NCI-H146 (cell line): ENCODE measurements around the gene RADIL.
"Not testable (repeated sequence)": the region's sequence is repeated elsewhere in the genome, so short reads cannot be mapped to it uniquely, and the experiment has no call there.

ENCODE experiments used
- DNase-seq: peaks from one replicate; lab custom pipeline; 2025; lab: John Stamatoyannopoulos, UW

RADIL gene

DNA sequence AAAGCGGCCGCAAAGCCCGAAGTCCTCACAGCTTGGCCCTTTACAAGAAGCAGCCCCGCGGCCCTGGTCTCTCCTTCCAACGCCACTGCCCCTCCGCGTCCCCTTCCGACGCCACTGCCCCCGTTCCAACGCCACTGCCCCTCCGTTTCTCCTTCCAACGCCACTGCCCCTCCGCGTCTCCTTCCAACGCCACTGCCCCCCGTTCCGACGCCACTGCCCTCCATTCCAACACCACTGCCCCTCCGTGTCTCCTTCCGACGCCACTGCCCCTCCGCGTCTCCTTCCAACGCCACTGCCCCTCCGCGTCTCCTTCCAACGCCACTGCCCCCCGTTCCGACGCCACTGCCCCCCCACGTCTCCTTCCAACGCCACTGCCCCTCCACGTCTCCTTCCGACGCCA, 75.0 kb downstream of the RADIL start:
- no peak for DNase-seq

DNA sequence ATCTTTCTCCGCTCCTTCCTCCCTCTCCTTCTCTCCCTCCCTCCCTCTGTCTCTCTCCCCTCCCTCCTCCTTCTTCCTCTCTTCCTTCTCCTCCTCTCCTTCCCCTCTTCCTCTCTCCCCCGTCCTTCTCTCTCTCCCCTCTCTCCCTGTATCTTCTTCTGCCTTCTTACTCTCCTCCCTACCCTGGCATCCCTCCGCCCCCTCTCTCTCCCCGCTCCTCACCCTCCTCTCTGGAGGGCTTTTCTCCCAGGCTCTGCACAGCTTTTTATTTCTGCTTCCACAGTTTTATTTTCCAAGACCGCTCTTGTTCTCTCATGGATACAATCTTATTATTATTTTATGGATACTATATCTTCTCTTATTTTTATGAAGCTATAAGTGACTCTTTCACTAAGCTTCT, 75.5 kb downstream of the RADIL start:
- DNase-seq, result no peak

DNA sequence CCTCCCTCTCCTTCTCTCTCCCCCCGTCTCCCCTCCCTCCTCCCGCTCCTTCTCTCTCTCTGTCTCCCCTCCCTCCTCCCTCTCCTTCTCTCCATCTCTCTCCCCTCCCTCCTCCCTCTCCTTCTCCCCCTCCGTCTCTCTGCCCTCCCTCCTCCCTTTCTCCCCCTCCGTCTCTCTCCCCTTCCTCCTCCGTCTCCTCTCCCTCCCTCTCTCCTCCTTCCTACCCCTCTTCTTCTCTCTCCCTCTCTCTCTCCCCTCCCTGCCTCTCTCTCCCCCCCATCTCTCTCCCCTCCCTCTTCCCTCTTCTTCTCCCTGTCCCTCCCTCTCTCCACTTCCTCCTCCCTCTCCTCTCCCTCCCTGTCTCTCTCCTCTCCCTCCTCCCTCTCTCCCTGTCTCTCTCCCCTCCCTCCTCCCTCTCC, 75.9 kb downstream of the RADIL start:
- DNase-seq, result no peak

DNA sequence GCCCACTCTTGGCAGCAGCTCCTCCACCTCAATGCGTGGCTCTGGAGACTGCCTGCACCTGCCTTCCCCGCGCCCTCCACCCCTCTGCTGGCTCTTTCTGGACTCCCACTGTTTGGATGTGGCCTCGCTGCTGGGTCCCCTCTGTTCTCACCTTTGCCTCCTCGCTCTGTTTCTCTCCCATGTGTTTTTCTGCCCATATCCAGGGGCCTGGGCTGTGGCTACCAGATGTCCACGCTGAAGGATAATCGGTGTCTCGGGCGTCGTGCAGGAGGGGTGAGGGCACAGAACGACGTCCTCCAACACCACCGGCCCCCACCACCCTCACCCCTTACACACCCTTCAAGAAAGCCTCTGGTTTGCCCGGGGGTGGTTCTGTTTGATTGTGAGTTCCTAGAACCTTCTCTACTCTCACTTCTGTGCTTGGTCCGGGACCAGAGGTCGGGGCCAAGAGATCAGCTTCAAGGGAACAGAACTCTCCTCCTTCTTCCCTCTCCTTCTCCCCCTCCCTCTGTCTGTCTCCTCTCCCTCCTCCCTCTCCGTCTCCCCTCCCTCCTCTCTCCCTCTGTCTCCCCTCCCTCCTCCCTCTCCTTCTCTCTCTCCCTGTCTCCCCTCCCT, 76.4 kb downstream of the RADIL start:
- no peak for DNase-seq

DNA sequence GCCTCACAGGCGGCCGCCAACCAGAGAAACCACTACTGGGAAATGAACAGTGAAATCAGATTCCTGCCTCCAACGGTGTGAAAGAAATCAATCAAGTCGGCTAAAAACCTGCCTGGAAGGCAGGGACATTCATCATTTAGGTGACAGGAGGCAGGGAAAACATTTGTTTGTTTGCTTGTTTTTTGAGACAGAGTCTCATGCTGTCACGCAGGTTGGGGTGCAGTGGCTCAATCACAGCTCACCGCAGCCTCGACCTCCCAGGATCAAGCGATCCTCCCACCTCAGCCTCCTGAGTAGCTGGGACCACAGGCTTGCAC, 77.6 kb downstream of the RADIL start:
- DNase-seq, result no peak

DNA sequence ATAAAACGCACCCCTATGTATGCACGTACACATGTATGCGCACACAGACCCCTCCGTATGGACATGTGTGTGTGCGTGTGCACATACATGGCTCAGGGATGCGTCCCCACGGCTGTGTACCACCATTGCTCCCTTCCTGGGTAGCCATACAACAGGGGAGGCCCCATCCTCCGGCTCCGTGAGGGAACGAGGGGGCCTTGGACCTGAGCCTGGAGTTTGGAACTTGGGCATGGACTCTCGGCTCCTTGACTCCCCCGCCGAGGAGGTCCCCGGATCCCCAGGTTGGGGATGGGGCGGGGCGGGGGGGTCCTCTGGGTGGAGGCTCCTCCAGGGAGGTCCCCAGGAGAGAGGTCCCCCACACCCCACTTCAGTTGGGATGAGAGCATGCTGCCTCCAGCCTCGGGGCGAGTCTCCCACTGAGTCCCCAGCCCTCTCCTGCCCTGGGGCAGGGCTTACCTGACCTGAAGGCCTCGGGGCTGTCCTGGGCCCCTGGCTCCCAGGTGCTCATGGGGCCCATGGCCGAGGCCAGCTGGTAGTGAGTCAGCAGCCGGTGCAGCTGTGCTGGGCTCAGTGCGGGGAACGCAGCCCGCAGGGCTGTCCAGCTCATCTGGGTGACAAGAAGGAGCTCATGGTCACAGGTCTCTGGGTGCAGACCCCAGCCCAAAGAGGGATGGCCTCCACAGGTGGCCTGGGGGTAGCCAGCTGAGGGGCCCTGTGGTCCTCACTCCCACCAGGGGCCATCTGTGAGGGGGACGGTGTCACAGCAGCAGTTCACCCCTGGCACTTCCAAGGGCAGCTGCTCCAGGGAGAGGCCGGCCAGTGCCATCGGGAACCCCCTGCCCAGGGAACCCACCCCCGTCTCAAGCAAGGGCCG, 78.2 kb downstream of the RADIL start:
- no peak for DNase-seq

DNA sequence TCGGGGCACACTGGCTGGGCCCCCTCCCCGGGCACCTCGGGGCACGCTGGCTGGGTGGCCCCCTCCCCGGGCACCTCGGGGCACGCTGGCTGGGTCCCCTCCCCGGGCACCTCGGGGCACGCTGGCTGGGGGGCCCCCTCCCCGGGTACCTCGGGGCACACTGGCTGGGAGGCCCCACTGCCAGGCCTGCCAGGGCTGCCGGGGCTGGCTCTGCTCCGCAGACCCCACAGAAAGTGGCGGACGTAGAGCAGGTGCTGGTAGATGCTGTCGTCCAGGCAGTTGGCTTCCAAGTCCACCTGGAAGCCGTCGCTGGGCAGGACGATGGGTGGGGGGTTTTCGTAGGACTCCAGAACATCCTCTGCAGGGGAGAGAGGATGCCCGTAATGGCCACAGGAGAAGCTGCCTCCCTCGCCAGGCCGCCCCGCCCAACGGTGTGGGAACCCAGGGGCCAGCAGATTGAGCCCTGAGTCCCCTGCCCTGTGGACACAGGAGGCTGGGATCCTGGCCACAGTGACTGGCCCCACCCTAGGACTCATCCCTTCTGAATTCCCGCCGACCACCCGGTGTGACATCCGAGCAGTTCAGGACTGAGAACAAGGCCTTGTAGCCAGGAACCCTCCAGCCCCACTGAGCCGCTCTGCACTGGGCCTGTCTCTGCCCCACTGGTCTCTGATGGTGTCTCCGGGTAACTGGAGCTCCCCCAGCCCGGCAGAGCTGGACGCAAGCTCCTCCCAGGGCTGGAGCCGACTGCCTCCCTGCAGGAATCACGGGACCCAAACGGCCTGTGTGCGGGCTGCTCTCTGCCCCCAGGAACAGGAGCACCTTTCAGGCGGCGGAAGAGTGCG, 79.9 kb downstream of the RADIL start:
- no peak for DNase-seq

DNA sequence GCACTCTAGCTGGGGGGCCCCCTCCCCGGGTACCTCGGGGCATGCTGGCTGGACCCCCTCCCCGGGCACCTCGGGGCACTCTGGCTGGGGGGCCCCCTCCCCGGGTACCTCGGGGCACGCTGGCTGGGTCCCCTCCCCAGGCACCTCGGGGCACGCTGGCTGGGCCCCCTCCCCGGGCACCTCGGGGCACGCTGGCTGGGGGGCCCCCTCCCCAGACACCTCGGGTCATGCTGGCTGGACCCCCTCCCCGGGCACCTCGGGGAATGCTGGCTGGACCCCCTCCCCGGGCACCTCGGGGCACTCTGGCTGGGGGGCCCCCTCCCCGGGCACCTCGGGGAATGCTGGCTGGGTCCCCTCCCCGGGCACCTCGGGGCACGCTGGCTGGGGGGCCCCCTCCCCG, 80.9 kb downstream of the RADIL start:
- not testable (repeated sequence) for DNase-seq

DNA sequence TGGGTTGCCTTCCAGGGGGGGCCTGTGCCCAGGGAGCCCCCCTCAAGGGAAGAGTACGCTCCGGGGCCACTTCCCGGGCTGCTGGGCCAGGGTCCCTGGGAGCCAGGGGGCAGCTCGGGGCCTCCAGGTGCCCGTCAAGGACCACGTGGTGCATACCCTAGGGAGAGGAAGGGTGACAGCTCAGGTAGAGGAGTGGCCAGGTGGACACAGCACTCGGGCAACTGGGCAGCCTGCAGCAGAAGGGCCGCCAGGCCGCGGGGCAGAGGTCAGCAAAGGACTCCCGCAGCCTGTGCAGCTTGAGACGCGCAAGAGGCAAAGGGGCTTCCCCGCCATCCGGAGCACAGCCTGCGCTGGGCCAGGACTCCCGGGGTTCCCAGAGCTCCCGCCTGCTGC, 81.7 kb downstream of the RADIL start:
- DNase-seq, result no peak

DNA sequence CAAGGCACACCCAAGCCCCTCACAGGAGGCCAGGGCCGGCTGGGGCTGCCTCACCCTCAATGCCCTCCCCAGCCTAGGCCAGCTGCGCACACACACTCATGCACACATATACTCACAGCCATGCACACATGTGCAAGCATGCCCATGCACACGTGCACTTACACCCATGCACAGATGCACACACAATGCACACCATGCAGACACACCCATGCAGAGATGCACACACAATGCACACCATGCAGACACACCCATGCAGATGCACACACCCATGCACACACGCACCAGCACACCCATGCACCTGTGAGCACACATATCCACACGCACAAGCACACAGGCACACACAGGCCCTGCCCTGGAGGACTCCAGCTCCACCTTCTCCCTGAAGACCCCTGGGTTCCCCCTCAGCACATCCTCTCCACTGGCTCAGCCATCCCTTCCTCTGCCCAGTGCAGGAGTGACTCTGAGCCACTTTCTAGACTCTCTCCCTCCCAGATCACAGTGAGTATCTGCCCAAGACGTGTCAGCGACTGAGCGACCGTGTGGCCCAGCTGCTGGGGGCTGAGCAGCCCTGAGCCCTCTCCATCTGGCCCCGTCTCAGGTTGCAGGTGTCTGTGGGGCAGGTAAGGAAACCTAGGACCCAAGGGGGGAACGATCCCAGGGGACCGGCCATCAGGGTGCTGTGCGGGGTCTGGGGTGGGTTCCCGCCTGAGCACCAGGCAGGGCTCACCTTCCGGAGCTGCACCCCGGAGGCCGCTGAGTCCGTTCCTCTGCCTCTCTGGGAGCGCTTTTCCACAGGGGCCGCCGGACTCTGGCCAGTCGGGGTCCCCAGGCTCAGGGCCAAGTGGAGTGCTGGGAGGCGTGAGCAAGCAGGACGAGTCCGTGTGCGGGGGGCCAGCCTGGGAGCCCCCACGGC, 82.3 kb downstream of the RADIL start:
- DNase-seq, result no peak

DNA sequence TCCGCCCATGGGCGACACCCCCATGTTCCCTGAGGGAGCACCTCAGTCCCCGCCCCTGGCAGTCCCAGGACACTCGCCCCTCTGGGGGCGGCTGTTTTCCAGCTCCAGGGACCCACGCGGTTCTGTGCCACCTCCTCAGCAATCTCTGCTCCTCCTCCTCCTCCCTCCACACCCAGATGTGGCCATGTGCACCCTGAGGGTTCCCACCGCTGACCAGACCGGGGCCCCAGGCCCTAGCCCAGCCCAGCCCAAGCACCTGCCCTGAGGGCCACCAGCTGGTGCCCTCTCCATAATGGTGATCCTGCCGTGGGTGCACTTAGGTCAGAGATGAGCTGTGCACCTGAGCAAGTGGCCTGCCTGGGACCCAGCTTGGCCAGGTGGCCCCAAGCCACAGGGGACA, 83.0 kb downstream of the RADIL start:
- no peak for DNase-seq

DNA sequence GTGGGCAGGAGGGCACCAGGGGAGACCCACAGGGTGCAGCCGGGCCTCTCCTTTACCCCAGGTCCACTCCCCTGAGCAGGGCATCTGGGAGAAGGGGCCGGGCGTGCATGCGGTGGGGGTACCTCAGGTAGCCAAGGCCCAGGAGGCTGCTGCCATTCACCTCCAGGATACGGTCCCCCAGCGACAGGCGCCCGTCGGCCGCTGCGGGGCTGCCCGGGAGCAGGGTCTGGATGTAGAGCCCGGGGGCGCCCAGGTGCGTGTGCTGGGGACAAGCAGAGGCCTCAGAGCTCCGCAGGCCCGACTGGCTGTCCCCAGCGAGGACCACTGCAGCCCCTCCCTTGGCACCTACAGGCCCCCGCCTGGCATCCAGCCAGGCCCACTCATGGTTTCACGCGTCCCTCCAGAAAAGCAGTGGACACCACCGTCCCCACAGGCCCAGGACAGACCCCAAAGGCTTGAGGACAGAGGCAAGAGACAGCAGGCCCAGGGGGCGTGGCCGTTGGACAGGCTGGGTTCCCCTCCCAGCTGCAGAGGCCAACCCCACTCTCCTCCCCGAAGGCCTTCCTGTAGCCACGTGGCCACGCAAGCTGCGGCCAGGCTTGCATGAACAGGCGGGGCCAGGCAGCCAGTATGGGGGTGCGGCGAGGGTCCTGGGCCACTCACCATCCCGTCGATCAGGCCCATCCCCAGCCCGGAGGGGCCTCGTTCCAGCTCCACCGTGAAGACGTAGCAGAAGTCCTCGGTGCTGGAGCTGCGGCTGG, 83.8 kb downstream of the RADIL start:
- DNase-seq, result no peak

DNA sequence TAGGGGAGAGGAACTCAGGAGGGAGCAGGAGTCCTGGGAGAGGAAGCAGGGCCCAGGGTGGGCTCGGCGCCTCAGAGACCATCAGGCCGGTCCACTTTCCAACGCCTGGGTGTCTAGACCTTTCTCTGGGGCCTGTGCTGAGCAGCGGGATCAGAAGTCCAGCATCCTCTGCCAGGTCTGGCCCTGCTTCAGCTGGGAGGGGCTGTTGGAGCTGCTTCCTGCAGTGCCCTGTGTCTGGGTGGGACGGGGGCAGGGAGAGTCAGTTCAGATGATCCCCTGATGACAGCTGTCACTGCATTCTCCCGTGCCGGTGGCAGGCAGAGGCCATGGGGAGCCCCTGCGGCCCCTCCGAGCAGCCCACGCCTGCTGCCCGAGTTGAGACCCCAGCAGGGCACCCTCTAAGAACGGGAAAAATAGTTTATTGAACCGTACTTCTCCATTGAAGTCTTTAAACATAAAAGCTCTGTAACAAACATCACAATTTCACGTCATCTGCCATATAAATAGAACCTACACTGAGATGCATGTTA, 84.7 kb downstream of the RADIL start:
- DNase-seq, result no peak

DNA sequence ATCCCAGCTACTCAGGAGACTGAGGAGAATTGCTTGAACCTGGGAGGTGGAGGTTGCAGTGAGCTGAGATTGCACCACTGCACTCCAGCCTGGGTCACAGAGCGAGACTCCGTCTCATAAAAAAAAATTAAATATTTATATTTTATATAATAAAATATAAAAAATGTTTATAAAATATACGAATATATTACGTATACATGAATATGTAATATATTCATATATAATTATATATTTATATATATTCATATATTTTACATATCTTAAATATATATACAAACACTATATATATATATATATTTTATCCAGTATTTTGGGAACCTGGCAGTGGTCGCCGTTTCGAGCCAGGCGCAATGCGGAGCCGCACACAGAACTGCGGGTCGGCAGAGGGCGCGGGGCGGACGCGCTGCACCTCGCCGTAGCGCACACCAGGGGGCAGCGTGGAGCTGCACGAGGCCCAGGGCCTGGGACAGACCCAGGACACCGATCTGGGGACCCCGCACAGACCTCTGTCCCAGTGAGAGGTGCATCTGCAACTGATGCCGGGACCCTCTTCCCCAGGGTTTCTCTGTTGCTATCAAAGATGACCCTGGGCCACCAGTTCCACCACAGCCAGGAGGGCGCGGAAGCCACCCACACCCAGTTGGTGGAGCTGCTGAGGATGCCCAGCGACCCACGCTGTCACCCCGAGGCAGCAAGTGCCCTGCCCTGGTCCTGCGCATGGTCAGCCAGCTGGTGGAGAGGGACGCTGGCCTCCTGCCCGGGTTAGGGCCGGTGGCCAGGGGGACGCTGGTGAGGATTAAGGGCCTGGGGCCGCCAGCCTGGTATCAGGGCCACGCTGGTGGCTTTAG, 85.4 kb downstream of the RADIL start:
- no peak for DNase-seq

DNA sequence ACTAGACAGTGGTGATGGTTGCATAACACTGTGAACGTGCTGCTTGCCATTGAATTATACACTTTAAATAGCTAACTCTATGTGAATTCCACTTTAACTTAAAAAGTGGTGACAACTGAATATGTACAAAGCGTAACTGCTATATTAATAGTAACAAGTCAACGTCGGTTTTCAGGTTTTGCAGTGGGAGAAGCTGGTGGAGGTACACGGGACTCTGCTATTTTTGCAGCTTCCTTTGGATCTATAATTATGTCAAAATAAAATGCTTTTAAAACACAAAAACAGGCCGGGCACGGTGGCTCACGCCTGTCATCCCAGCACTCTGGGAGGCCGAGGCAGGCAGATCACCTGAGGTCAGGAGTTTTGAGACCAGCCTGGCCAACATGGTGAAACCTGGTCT, 87.1 kb downstream of the RADIL start:
- no peak for DNase-seq

DNA sequence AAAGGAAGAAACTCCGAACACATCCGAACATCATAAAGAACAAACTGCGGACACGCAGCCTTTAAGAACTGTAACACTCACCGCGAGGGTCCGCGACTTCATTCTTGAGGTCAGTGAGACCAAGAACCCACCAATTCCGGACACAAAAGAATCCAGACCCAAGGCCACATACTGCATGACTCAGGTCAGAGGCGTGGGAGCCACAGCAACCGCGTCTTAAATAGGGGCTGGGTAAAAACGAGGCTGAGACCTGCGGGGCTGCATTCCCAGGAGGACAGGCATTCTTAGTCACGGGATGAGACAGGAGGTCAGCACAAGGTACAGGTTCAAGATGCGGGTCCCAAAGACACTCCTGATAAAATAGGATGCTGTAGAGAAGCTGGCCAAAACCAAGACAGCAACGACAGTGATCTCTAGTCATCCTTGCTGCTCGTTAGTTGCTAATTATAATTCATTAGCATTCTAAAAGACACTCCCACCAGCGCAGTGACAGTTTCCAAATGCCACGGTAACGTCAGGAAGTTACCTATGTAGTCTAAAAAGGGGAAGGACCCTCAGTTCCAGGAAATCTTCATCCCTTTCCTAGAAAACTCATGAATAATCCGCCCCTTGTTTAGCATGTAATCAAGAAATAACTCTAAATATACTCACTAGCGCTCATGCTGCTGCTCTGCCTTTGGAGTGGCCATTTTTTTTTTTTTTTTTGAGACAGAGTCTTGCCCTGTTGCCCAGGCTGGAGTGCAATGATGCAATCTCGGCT, 88.7 kb downstream of the RADIL start:
- no peak for DNase-seq

DNA sequence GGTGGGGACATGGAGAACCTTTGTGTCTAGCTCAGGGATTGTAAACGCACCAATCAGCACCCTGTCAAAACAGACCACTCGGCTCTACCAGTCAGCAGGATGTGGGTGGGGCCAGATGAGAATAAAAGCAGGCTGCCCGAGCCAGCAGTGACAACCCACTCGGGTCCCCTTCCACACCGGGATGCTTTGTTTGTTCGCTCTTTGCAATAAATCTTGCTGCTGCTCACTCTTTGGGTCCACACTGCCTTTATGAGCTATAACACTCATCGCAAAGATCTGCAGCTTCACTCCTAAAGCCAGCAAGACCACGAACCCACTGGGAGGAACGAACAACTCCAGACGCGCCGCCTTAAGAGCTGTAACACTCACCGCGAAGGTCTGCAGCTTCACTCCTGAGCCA, 89.3 kb downstream of the RADIL start:
- DNase-seq, result not testable (repeated sequence)

DNA sequence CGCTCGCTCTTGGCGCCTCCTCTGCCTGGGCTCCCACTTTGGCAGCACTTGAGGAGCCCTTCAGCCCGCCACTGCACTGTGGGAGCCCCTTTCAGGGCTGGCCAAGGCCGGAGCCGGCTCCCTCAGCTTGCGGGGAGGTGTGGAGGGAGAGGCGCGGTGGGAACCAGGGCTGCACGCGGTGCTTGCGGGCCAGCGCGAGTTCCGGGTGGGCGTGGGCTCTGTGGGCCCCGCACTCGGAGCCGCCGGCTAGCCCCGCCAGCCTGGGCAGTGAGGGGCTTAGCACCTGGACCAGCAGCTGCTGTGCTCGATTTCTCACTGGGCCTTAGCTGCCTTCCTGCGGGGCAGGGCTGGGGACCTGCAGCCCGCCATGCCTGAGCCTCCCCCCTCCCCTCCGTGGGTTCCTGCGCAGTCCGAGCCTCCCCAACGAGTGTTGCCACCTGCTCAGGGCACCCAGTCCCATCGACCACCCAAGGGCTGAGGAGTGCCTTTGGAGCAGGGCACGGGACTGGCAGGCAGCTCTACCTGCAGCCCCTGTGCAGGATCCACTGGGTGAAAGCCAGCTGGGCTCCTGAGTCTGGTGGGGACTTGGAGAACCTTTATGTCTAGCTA, 90.0 kb downstream of the RADIL start:
- DNase-seq, result not testable (repeated sequence)
